ENCODE results near the gene PABPN1.

Gene PABPN1

GRCh38 chr14:23353433-23353780 is 32.1 kb downstream of the PABPN1 start:
- TF ChIP-seq, protein P1, sequence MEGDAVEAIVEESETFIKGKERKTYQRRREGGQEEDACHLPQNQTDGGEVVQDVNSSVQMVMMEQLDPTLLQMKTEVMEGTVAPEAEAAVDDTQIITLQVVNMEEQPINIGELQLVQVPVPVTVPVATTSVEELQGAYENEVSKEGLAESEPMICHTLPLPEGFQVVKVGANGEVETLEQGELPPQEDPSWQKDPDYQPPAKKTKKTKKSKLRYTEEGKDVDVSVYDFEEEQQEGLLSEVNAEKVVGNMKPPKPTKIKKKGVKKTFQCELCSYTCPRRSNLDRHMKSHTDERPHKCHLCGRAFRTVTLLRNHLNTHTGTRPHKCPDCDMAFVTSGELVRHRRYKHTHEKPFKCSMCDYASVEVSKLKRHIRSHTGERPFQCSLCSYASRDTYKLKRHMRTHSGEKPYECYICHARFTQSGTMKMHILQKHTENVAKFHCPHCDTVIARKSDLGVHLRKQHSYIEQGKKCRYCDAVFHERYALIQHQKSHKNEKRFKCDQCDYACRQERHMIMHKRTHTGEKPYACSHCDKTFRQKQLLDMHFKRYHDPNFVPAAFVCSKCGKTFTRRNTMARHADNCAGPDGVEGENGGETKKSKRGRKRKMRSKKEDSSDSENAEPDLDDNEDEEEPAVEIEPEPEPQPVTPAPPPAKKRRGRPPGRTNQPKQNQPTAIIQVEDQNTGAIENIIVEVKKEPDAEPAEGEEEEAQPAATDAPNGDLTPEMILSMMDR (IDR thresholded peaks at IDR 0.05; ENCODE audit: extremely low read depth, missing control alignments) = no peak
- no peak for DNase-seq (ENCODE audit: low spot score)

DNA sequence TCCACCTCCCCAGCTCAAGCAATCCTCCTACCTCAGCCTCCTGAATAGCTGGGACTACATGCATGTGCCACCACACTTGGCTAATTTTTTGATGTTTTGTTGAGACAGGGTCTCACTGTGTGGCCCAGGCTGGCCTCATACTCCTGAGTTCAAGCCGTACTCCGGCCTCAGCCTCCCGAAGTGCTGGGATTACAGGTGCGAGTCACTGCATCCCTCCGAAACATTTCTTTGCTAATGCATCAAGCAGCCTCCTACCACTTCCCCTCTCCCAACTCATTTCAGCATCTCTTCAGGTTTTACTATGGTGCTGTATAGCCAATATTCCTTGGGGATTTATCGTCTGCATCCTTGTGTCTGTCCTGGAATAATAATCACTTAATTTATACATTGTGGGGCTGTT is 33.7 kb downstream of the PABPN1 start:
- TF ChIP-seq, protein P1 (IDR thresholded peaks at IDR 0.05; ENCODE audit: extremely low read depth, missing control alignments) = no peak
- no peak for DNase-seq (ENCODE audit: low spot score)

GRCh38 chr14:23355871-23356435 is 34.7 kb downstream of the PABPN1 start:
- TF ChIP-seq, protein P1 (IDR thresholded peaks at IDR 0.05; ENCODE audit: extremely low read depth, missing control alignments) = no peak
- DNase-seq (ENCODE audit: low spot score) = no peak

DNA sequence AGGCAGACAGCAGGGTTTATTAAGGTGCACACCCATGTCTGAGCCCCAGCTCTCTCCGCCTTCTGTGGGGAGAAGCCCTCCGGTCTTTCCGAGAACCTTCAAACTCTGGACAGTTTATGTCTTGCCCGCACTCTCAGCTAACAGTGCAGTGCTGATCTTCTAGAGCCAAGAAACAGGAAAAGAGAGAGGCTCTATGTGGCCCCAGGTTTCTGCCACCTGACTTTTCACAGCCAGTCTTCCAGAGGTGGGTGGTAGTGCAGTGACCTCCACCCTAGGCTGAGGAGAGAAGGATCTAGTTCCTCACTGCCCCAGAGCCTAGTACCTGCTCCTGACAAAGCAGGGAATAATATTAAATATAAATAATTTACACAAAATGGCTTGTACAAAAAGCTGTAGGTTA is 35.4 kb downstream of the PABPN1 start:
- no peak for DNase-seq (ENCODE audit: low spot score)
- TF ChIP-seq, protein P1 (IDR thresholded peaks at IDR 0.05; ENCODE audit: extremely low read depth, missing control alignments) = no peak

DNA sequence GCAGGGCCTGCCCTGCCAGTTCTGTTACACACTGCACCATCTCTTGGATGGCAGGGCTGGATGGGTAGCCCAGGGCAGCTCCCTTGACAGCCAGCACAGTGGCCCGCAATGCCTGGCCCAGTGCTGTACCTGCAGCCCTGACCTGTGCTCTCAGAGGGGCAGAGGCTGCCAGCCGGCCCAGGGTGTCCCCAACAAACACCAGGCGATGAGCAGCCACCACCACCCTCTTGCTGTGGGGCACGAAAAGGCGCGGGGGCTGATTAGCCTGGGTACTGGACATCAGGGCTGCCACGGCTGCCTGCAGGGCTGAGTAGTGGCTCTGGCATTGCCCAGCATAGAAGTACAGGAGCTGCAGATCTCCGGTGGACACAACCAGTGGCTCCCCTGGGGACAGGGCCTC is 36.0 kb downstream of the PABPN1 start:
- DNase-seq (ENCODE audit: low spot score) = no peak
- TF ChIP-seq, protein P1 (IDR thresholded peaks at IDR 0.05; ENCODE audit: extremely low read depth, missing control alignments) = no peak

DNA sequence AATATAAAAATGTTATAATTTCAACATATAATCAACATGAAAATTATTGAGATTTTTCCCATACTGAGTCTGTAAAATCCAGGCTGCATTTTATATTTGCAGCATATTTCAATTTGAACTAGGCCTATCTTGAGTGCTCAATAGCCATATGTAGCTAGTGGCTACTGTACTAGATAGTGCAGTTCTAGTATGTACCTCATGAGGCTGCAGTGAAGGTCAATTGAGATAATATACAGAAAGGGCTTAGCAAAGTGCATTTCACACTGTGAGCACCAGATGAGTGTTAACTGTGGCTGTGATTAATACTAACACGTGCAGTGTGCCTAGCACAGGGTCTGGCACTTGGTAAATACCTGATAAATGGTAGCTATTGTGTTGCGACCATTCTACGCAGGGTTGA is 36.8 kb downstream of the PABPN1 start:
- DNase-seq (ENCODE audit: low spot score) = no peak
- TF ChIP-seq, protein P1 (IDR thresholded peaks at IDR 0.05; ENCODE audit: extremely low read depth, missing control alignments) = no peak

DNA sequence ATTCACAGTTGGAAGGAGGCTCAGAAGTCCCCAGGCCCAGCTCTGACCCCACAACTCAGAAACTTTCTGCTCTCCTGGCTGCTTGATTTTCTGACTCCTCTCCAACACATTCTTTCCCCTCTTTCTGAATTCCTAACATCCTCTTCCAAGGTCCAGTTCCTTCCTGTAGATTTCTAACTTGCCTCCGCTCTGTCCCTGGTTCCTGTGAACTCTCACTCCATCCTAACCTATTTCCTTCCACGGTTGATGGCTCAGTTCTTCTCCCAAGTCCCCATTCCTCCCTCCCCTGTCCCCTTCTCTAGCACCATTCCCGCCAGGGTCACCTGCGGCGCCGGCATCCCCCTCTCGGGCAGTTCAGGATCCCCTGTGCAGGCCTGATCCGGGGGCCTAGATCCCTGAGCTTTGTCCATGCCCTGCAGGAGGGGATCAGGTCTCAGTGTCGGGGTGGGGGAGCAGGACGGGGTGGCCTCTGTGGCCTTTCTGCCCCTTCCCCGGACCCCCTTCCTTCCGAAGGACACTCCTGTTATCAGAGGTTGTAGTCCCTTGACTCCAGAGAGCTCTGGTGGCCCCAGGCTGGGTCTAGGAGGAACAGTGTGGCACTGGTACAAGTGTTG is 37.4 kb downstream of the PABPN1 start:
- no peak for DNase-seq (ENCODE audit: low spot score)
- TF ChIP-seq, protein P1 (IDR thresholded peaks at IDR 0.05; ENCODE audit: extremely low read depth, missing control alignments) = no peak

Measured in GM20000 (cell line).